ENCODE results near the gene HYAL2.

Gene HYAL2

GRCh38 chr3:50350213-50350526 lies 27.6 kb upstream of the HYAL2 start:
- no peak for DNase-seq

DNA sequence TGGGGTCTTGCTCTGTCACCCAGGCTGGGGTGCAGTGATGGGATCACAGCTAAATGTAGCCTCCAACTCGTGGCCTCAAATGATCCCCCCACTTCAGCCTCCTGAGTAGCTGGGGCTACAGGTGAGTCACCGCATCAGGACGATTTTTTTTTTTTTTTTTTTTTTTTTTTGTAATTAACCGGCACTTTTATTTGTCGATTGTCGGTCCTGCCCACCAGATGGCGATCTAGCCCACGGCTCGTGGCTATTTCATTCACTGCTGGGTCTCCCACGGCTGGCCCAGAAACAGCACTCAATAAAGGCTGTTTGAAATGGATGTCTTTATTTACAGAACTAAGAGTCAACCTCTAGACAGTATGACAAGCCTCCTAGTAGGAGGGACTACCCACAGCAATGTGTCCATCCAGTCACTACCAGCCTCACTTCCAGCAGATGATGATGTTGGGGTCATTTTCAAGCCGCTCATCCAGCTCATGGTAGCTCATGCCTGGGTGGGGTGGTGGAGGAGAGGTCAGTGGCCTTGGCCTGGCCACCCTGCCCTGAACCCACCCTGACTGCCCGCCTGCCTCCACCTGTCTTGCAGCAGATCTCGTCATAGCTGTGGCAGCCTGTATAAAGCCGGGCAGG lies 24.8 kb upstream of the HYAL2 start:
- peak; percentile 50 for DNase-seq

DNA sequence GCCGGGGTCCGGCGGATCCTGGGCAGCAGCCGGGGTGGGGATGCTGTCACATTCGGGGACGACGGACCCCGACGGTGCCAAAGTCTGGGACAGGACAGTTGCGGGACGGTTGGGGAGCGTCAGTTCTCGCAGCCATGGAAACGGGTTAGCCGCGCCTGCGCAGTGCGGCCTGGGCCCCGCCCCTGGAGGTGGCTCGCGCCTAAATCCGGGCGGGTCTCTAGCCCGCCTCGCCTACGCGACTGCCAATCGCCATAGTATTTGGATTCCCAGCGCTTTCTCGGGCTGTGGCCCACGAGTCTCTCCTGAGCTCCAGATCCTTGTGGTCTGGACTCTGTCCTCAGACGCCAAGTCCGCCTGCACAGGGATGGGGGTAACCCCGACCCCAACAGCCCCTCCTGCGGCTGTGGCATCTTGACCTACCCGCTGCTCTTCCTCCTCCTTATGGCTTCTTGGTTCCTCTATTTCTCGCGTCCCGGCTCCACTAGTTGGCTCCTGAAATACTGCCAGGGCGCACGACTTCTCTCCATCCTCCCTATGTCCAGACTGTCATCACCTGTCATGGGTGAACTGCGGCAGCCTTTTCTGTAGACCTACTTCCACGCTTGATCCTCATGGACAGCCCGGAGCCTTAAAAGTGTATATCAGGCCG lies 23.2 kb upstream of the HYAL2 start, which contains the start of gene ZMYND10:
Gene ZMYND10 (minus strand): TSS at position 147 of the 649 bp plus-strand sequence. CDS start 153 bp downstream, outside the sequence.
- DNase-seq, result no peak

- no peak for DNase-seq
Observed at GRCh38 chr3:50345008-50345407, 22.5 kb upstream of the HYAL2 start.

- DNase-seq, result no peak
Observed at GRCh38 chr3:50342813-50343633, 20.5 kb upstream of the HYAL2 start.

GRCh38 chr3:50341996-50342650 lies 19.6 kb upstream of the HYAL2 start:
- DNase-seq, result no peak

- no peak for DNase-seq
Observed at GRCh38 chr3:50341537-50341936, 19.0 kb upstream of the HYAL2 start.

DNA sequence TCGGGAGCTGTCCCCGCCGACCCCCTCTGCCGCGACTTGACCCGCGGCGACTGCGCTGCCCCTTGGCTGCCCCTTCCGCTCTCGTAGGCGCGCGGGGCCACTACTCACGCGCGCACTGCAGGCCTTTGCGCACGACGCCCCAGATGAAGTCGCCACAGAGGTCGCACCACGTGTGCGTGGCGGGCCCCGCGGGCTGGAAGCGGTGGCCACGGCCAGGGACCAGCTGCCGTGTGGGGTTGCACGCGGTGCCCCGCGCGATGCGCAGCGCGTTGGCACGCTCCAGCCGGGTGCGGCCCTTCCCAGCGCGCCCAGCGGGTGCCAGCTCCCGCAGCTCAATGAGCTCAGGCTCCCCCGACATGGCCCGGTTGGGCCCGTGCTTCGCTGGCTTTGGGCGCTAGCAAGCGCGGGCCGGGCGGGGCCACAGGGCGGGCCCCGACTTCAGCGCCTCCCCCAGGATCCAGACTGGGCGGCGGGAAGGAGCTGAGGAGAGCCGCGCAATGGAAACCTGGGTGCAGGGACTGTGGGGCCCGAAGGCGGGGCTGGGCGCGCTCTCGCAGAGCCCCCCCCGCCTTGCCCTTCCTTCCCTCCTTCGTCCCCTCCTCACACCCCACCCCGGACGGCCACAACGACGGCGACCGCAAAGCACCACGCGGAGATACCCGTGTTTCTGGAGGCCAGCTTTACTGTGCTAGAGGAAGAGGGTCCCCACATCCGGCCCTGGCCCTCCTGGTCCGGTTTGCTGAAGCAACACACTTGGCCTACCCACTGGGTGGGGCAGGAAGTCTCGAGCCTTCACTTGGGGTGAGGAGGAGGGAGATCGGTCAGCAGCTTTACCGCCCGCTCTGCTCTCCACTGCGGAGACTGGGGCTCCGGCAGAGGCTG lies 18.1 kb upstream of the HYAL2 start, which contains the start of gene RASSF1:
Gene RASSF1 (minus strand): TSS at position 389 of the 882 bp plus-strand sequence. CDS start 31 bp downstream, at position 358.
- DNase-seq, result no peak

- DNase-seq, result no peak
Observed at GRCh38 chr3:50340147-50340447, 17.6 kb upstream of the HYAL2 start.

DNA sequence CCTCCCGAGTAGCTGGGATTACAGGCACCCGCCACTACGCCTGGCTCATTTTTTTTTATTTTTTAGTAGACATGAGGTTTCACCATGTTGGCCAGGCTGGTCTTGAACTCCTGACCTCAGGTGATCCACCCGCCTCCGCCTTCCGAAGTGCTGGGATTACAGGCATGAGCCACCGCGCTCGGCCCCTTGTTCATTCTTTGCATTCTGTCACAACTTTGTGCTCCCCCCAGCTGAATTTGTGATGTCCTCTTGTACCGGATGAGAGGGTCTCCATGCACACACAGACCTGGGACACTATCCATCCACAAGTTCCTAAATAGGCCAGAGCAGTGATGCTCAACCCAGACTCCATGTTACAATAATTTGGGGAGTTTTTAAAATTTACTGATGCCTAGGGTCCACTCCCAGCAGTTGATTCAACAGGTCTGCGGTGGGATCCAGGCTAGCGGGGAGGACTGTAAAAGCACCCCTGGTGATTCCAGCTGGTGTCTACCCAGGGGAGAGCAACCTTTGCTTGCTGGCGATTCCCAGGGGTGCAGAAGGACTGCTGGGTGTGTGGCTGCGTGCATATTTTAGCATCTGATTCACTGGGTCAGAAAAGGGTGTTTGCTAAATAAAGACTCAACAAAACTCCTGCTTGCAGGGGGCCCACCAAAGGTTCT lies 17.1 kb upstream of the HYAL2 start:
- DNase-seq, result no peak

- DNase-seq, result no peak
Observed at GRCh38 chr3:50338965-50339364, 16.4 kb upstream of the HYAL2 start.

- DNase-seq, result peak; percentile 92
Observed at GRCh38 chr3:50337175-50337861, 14.8 kb upstream of the HYAL2 start.

GRCh38 chr3:50336452-50337174 lies 14.1 kb upstream of the HYAL2 start:
- DNase-seq, result no peak

- DNase-seq, result no peak
Observed at GRCh38 chr3:50334339-50335075, 12.0 kb upstream of the HYAL2 start.

- DNase-seq, result no peak
Observed at GRCh38 chr3:50333744-50334328, 11.3 kb upstream of the HYAL2 start.

- no peak for DNase-seq
Observed at GRCh38 chr3:50331364-50331907, 8.9 kb upstream of the HYAL2 start.

- no peak for DNase-seq
Observed at GRCh38 chr3:50330330-50330729, 7.8 kb upstream of the HYAL2 start.

DNA sequence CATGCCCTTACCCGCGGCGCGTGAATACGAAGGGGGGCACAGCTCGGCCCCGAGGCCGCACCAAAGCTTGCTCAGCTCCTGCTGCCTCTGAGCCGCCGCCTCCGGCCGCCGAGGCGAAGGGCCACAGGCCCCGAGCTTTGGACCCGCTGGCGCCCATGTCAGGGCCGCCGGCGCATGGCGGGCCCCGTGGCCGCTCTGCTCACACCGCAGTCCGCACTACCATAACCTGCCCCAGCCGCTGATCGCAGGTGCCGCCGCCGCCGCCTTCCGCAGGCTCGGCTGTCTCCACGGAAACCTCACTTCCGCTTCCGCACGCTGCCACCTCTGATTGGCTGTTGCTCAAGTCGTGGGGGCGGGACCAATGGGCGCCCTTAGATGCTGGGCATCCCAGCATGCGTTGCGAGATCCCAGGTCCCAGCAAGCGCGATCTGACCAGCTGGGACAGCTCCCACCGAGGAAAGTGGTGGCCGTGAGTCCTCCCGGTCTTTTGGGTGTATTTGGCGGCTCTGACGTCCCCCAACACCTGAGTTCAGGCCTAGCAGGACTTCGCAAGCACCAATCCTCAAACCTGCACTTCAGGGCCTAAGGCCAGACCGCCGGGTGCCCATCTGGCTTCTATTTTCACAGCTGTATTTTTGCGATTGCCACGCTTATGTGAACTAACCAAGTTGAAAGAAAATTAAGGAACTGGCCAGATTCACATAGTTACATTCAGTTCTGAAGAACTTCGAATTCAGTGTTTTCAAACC lies 5.6 kb upstream of the HYAL2 start, which contains the start of gene TUSC2:
Gene TUSC2 (minus strand): TSS at position 281 of the 749 bp plus-strand sequence. CDS start 124 bp downstream, at position 157.
- DNase-seq, result peak; percentile 91
